Measurements from ENCODE around the gene DHX16. TPM values are rescaled to one million over a fixed set of nuclear protein-coding genes. Genes with fewer than 3 reads are reported as not detected.

DHX16 gene
- total RNA-seq, 2 experiments from 2014 or later, result 27.1 to 37.5 TPM

DNA sequence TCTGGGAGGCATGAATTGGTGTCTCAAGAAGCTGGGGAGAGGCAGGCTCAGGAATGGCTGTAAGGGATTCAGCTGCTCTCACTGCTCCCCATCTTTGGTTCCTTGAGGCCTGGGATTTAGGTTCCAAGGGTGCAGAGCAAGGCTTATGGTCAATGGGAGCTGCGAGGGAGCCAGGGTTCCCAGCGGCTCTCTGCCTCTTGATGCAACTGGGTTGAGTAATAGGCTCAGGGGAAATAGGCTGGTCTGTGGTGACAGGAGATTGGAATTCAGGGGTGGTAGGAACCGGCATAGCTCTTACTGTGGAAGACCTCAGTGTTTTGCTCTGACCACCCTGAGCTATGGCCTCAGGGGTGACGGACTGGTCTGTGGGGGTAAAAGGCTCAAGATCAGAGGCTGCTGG is 31.0 kb upstream of the DHX16 start:
- Histone ChIP-seq H3K79me2 (ENCODE audit: insufficient read depth, low read depth, low read length) (no peaks in the 10 kb centered on the region), H3K4me1 (ENCODE audit: insufficient read depth, low read length, poor library complexity, severe bottlenecking) (no peaks in the 10 kb centered on the region), H3K4me3 (ENCODE audit: low read depth, low read length, poor library complexity, severe bottlenecking) (no peak overlapping the region), H3K9me3 (ENCODE audit: low read length) (no peaks in the 10 kb centered on the region), H2AFZ (ENCODE audit: low read length) (no peak overlapping the region), H3K36me3 (ENCODE audit: insufficient read depth, low read length) (peaks cover 88% of the 10 kb centered on the region), H4K20me1 (ENCODE audit: insufficient read depth, low read length) (no peaks in the 10 kb centered on the region), H3K4me2 (ENCODE audit: low read length) (no peak overlapping the region), H3K27ac (ENCODE audit: low read depth, low read length, poor library complexity, severe bottlenecking) (no peak overlapping the region), H3K9me2 (ENCODE audit: insufficient read depth, low read length) (no peaks in the 10 kb centered on the region)
- intact Hi-C loops (cut with micrococcal nuclease; ENCODE audit: unreplicated experiment), result no loop called here
- TF ChIP-seq EZH2phosphoT487 (IDR thresholded peaks at IDR 0.05; ENCODE audit: borderline replicate concordance, low read depth, low read length), result no peak
- TF ChIP-seq, protein P1, sequence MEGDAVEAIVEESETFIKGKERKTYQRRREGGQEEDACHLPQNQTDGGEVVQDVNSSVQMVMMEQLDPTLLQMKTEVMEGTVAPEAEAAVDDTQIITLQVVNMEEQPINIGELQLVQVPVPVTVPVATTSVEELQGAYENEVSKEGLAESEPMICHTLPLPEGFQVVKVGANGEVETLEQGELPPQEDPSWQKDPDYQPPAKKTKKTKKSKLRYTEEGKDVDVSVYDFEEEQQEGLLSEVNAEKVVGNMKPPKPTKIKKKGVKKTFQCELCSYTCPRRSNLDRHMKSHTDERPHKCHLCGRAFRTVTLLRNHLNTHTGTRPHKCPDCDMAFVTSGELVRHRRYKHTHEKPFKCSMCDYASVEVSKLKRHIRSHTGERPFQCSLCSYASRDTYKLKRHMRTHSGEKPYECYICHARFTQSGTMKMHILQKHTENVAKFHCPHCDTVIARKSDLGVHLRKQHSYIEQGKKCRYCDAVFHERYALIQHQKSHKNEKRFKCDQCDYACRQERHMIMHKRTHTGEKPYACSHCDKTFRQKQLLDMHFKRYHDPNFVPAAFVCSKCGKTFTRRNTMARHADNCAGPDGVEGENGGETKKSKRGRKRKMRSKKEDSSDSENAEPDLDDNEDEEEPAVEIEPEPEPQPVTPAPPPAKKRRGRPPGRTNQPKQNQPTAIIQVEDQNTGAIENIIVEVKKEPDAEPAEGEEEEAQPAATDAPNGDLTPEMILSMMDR (conservative IDR thresholded peaks at IDR 0.05; ENCODE audit: low read length), result no peak
- no peak for DNase-seq (ENCODE audit: low spot score)
- BruUV-seq (replicated peaks), result no TSS peak
- POLR2A ChIA-PET, result interaction anchor here (0.6 to 1.2 kb wide), 2 partner anchors 16 to 89 kb away, joined by 4 to 10 read pairs; no protein-coding TSS in a partner anchor
- CTCF ChIA-PET (ENCODE audit: unreplicated experiment), result no interaction called here

DNA sequence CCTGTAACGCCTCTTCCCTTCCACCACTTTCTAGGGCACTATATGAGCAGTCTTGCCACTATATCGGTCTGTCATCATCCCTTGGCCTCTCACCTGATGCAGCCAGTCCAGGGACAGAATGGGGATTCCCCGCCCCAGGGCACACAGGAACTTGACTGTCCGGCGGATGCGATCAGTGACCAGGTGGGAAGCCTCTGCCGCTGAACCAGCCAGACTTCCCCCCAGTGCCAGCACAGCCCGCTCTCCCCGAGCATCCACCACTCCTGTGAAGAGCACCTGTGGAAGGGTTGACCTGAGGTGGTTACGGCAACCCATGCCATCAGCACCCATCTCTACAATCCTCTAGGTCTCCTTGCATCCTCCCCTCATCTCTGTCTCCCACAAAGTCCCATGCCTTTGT is 30.2 kb upstream of the DHX16 start:
- H3K4me1 ChIP-seq (ENCODE audit: insufficient read depth, low read length, poor library complexity, severe bottlenecking), result no peaks in the 10 kb centered on the region
- no peak for DNase-seq (ENCODE audit: low spot score)
- H3K36me3 ChIP-seq (ENCODE audit: insufficient read depth, low read length), result peaks cover 82% of the 10 kb centered on the region
- no peak overlapping the region for H3K4me2 ChIP-seq (ENCODE audit: low read length)
- no peak overlapping the region for H3K27ac ChIP-seq (ENCODE audit: low read depth, low read length, poor library complexity, severe bottlenecking)
- BruUV-seq (replicated peaks), result no TSS peak
- H3K79me2 ChIP-seq (ENCODE audit: insufficient read depth, low read depth, low read length), result no peaks in the 10 kb centered on the region
- intact Hi-C loops (cut with micrococcal nuclease; ENCODE audit: unreplicated experiment), result no loop called here
- ChIA-PET POLR2A (no interaction called here), CTCF (ENCODE audit: unreplicated experiment) (no interaction called here)
- no peaks in the 10 kb centered on the region for H3K9me3 ChIP-seq (ENCODE audit: low read length)
- H4K20me1 ChIP-seq (ENCODE audit: insufficient read depth, low read length), result no peaks in the 10 kb centered on the region
- no peak overlapping the region for H3K4me3 ChIP-seq (ENCODE audit: low read depth, low read length, poor library complexity, severe bottlenecking)
- H3K9me2 ChIP-seq (ENCODE audit: insufficient read depth, low read length), result no peaks in the 10 kb centered on the region
- H2AFZ ChIP-seq (ENCODE audit: low read length), result no peak overlapping the region
- no peak for TF ChIP-seq EZH2phosphoT487 (IDR thresholded peaks at IDR 0.05; ENCODE audit: borderline replicate concordance, low read depth, low read length)
- TF ChIP-seq, protein P1 (conservative IDR thresholded peaks at IDR 0.05; ENCODE audit: low read length), result no peak

DNA sequence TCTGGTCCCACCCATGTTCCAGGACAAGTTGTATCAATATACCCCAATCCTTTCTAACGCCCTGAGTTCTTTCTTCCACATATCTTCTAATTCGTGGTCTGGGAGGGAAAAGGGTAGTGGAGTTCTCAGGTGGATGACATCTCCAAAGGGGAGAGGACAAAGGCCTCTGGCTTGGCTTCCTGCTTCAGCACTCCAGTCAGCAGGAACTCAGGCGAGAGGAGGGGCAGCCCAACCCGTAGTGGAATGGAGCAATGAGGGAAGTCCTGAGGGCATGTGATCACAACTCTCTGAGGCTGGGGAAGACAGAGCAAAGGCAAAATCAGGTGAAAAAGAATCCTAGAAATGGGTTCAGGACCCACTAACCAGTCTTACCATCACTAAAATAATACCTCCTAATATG is 27.5 kb upstream of the DHX16 start:
- H3K4me3 ChIP-seq (ENCODE audit: low read depth, low read length, poor library complexity, severe bottlenecking), result no peak overlapping the region
- H3K4me2 ChIP-seq (ENCODE audit: low read length), result no peak overlapping the region
- TF ChIP-seq EZH2phosphoT487 (IDR thresholded peaks at IDR 0.05; ENCODE audit: borderline replicate concordance, low read depth, low read length), result no peak
- TF ChIP-seq, protein P1 (conservative IDR thresholded peaks at IDR 0.05; ENCODE audit: low read length), result no peak
- no peak overlapping the region for H3K27ac ChIP-seq (ENCODE audit: low read depth, low read length, poor library complexity, severe bottlenecking)
- no peaks in the 10 kb centered on the region for H3K79me2 ChIP-seq (ENCODE audit: insufficient read depth, low read depth, low read length)
- H3K9me2 ChIP-seq (ENCODE audit: insufficient read depth, low read length), result no peaks in the 10 kb centered on the region
- H3K36me3 ChIP-seq (ENCODE audit: insufficient read depth, low read length), result peaks cover 60% of the 10 kb centered on the region
- CTCF ChIA-PET (ENCODE audit: unreplicated experiment), result no interaction called here
- H2AFZ ChIP-seq (ENCODE audit: low read length), result no peak overlapping the region
- H3K9me3 ChIP-seq (ENCODE audit: low read length), result no peaks in the 10 kb centered on the region
- intact Hi-C loops (cut with micrococcal nuclease; ENCODE audit: unreplicated experiment), result no loop called here
- H4K20me1 ChIP-seq (ENCODE audit: insufficient read depth, low read length), result no peaks in the 10 kb centered on the region
- DNase-seq (ENCODE audit: low spot score), result no peak
- no peaks in the 10 kb centered on the region for H3K4me1 ChIP-seq (ENCODE audit: insufficient read depth, low read length, poor library complexity, severe bottlenecking)
- BruUV-seq (replicated peaks), result no TSS peak
- POLR2A ChIA-PET, result interaction anchor here (0.6 kb wide), 1 partner anchor 20 kb away, joined by 3 read pairs; the partner anchor contains the start of gene TUBB

Measured in OCI-LY7 (cell line).